Stimulated activated CD4-positive, alpha-beta T cell treated with anti-CD3 and anti-CD28 coated beads, Interleukin-12 subunit alpha, Interleukin-12 subunit beta, amount 100 ng/mL, for 24 hours (primary cell): Measurements from ENCODE around the gene ZNF860.
A peak's percentile ranks its signal among the peaks of the same experiment; 100 is the strongest.
"Not testable (repeated sequence)": the region's sequence is repeated elsewhere in the genome, so short reads cannot be mapped to it uniquely, and the experiment has no call there.

Source experiments
- DNase-seq, 2 experiments: peaks; one replicate each; pipeline ENCODE4 v3.0.0-alpha.2; 2020; ENCODE audit warnings: low read depth in 2 of 2

ZNF860 gene

DNA sequence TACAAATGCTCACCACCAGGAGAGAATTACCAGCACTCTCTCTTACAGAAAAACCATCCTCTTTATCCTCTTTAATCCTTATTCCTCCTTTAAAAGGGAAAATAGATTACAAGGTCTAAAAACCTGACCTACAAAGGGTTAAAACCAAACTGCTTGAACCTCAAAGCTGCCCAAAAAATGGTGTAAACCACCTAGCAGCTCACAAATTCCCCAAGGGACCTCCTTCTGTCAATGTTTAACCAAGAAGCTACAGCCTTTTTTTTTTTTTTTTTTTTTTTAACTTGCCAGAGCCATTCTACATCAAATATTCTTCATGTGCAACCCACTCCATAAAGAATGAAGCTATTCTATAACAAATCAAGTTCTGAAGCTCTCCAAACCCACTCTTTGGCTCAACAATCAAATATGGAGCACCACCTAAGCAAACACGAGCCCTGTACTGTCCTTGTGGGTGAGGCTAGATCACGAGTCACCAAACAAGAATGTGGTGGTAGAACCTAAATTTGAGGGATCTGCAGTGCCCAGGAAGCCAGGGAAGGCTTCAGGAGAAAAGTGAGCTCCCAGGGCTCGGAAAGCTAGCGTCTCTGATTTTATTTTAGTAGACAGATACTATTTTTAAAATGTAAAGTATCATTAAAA, 20.6 kb upstream of the ZNF860 start:
- DNase-seq, result no peak

DNA sequence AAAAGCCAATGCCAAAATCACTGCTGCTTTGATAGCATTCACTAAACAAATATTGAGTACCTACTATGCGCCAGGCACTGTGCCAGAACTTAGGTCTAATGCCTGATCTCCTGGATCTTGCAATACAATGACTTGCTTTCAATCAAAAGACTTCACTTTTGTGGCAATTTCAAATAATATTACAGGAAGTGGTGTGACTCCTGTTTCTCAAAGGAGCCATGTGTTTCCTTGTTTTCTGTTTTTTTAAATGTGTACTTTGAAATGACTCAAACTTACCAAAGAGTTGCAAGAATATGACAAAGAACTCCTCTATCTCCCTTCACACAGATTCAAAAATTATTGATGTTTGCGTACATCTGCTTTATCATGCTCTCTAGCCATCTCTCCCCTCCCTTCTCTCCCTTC, 18.7 kb upstream of the ZNF860 start:
- no peak for DNase-seq

DNA sequence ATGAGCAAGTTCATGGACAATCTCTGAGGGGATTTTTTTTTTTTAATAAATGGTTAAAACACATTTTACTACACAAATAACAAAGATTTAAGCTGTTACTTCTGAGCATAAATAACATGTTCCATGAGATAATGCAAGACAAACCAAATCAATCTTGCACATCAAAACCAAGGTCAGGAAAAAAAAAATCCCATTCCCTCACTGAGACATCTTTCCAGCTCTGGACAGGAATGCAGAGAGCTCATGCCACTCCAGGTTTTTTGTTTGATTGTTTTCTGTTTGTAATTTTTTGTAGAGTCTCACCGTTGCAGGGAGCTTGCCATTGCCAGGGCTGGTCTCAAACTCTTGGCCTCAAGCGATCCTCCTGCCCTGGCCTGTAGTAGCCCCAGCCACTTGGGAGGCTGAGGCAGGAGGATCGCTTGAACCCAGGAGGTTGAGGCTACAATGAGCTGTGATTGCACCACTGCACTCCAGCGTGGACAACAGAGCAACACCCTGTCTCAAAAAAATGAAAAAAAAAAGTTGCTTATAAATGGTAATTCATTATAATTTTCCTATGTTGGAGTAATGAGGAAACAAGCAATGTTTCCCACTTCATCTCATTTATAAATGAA, 14.5 kb upstream of the ZNF860 start:
- no peak for DNase-seq

DNA sequence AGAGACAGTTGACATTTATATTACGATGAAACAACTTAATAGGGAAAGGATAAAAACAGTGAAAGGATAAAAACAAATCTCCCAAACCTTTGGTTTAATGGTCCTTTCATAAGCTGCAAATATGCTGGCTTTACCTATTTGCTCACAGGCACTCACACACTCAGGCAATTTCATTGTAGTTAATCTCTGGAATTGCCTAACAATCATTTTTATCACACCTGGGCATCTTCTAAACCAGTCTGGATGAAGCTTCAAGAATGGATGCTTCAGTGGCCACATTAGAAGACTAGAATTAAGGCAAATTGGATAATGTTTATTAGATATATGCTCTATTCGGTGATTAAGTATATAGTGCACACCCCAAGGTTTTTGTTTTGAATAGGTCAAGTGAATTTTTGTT, 14.0 kb upstream of the ZNF860 start:
- no peak for DNase-seq

DNA sequence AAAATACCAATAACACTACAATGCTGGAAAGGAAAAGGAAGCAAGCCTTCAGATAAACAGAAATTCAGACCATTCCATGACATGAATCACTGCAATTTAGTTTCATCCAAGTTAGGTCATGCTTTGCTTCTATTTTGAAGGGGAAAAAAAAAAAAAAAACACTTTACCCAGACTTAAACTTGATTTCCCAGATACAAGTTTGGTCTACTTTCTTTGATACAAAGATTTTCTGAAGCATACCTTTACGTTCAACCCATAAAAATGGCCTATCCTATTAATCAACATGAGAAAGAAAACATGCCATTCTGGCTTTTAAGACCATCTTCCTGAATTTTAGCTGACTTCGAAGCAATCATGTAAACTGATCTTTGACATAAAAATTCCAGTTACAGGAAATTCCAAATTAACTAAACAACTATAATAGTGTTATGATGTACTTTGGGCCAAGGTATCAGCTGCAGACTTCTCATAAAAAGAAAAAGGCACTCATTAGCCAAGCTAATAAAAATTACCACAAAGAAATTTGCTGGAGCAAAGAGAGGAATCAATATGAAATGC, 13.1 kb upstream of the ZNF860 start:
- DNase-seq, result no peak

DNA sequence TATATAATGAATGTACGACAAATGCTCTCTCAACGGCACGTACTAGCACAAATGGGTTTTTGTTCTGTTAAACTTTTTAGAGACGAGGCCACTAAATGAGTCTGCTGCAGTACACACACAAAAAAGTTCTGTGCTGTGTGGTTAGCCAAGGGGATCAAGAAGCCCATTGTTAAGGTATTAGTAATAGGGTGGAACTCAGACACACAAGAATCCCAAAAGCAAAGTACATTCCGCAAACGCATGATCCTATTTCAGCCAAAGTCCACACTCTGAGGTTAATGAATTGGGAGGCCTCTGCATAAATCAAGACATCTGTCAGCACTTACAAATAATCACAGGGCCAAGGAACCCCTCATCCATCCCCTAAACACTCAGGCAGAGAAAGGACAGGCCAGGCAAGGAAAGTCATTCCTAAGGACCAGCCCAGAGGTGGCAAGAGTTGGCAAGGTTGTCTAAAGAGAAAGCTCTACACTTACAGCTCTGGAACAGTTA, 12.6 kb upstream of the ZNF860 start:
- DNase-seq, result no peak

DNA sequence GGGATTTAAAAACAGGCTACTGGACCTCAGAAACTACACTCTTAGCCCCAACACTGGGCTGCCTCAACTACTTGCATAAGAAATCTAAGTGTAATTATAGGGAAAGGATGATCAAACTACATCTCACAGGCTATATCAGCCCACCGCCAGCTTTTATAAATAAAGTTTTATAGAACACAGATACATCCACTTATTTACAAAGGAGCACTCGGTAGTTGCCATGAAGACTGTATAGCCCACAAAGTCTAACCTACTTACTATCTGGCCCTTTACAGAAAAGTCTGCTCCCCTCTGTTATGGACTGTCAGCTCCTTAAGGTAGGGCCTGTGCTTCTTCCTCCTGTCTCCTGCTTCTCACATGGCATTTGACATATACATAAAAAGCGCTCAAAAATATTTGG, 9.9 kb upstream of the ZNF860 start:
- no peak for DNase-seq

DNA sequence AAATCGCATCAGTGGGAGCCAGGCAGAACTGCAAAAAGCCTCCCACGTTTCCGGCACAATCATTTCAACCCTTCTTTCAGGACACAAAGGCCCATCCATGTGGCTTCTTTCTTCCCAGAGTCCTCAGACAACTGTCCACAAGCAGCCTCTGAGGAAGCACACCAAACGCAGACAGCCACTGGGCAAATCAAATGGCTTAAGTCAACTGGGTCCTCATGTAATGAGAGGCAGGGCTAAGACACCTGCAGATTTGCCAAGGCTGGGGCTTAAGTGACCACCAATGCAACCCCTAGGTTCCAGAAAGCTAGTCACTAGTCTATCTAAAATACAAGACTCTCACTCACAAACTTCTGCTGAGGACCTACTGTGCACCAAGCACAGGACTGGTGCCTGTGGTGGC, 8.5 kb upstream of the ZNF860 start:
- no peak for DNase-seq

DNA sequence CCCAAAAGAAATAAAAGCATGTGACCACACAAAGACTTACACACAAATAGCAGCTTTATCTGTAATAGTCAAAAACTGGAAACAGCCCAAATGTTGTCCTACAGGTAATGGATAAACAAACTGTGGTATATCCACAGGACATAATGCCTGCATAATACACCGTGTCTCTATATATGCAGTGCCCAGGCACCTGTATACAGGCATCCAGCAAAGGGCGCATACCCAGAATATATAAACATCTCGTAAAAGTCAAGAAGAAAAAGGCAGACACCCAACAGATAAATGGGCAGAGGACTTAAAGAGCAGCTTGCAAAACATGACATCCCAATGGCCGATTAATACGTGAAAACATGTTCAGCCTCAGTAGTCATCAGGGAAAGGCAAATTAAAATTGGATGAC, 7.7 kb upstream of the ZNF860 start:
- no peak for DNase-seq

DNA sequence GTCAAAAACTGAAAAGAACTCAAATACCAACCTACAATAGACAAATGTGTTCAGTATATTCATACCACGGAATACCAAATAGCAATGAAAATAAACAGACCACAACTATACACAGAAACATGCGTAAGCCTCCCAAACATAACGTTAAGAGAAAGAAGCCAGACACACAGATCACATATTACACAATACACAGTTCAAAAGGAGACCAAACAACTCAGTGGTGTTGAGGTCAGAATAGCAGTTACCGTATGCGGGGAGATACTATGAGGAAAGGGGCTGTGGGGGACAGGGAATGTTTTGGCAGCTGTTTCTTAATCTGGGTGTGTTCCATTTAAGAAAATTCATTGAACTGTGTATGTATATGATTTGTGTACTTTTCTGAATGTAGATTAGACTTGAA, 7.1 kb upstream of the ZNF860 start:
- DNase-seq, result no peak

DNA sequence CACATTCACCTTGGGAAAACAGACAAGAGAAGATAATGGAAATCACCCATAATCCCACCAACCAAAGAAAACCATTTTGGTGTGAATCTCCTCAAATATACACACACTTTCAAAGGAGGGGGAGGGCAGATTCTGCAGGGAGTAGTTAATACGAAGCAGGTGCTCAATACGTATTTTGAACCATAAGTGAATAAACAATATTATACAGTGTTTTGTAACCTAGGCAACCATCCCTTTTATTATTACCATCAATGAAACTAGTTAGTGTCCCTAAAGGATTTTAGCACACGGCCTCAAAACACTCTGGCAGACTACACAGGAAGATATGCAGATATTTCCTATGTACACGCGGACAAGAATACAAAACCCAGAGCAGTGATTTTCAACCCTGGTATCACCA, 6.6 kb upstream of the ZNF860 start:
- DNase-seq, result no peak

DNA sequence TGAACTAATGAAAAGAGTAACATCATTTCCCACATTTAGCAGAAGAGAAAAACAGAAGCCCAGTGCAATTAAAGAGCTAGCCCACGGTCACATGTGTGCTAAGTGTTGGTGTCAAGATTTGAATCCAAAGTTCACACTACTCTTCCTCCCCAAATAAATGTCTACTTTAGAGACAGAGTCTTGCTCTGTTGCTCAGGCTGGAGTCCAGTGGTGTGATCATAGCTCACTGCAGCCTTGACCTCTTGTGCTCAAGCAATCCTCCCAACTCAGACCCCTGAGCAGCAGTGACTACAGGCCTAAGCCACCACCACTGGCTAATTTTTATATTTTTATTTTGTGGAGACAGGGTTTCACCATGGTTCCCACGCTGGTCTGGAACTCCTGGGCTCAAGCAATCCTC, 5.2 kb upstream of the ZNF860 start:
- DNase-seq, result no peak

DNA sequence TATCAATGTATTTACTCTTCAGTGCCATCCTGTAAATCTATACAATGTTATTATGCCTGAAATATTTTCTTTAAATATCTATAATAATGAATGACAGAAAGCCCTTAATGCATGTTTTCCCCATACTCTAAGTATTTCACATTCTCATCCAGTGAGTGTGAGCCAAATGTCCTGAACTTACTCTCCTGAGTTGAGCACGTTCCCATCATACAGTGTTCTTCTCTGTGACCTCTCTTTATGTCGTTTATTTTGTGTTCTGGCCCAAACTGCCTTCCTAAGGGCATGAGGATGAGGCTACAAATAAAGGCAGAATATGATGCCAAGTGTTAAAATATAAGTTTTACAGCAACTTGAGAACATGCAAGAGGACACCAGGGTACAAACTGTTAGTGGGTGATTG, 3.8 kb upstream of the ZNF860 start:
- DNase-seq, result no peak

DNA sequence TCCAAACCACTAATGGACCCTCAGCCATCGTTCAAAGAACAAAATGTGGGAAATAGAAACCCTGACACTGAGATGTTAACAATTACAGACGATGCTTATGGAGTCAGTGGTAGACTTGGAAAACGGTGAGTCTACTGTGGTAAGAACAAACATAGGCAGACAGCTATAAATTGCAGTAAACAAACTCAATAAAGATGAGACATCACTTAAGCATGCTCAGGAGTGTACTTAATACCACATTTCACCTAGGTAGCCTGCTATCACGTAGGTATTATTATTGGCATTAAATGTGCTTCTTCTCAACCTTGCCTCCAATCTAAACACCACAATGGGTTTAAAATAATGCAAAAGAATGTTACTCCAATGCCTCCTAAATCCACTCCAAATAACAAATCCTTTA, 3.0 kb upstream of the ZNF860 start:
- no peak for DNase-seq

DNA sequence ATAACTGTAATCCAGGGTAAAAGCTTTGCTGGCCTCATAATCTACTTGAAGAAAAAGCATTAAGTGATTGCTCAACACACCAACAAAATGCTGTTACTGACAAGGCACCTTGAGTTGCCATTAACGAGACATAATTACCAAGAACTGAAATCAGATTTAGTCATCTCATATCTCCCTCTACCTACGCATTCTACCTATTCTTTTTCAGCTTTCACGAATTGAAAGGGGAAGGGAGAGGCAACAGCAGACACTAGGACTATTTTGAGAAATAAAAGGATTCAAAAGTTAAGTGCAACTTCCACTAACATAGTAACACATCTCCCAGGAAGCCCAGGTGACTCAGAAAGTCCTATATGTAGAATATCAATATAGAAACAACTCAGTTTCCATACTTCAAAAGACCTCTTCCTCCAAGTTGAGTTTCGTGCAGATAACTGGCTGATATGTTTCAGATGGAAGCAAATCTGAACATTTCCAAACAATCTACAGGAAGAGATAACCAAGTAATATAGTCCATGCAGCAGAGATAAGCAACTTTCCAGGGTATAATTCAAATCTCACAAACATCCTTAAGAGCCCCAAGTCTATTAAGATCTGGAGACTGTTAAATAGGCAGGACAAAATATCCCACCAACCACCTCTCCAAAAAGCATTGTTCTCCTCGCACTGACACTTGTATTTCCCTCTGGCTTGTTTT, 2.4 kb upstream of the ZNF860 start:
- no peak for DNase-seq

DNA sequence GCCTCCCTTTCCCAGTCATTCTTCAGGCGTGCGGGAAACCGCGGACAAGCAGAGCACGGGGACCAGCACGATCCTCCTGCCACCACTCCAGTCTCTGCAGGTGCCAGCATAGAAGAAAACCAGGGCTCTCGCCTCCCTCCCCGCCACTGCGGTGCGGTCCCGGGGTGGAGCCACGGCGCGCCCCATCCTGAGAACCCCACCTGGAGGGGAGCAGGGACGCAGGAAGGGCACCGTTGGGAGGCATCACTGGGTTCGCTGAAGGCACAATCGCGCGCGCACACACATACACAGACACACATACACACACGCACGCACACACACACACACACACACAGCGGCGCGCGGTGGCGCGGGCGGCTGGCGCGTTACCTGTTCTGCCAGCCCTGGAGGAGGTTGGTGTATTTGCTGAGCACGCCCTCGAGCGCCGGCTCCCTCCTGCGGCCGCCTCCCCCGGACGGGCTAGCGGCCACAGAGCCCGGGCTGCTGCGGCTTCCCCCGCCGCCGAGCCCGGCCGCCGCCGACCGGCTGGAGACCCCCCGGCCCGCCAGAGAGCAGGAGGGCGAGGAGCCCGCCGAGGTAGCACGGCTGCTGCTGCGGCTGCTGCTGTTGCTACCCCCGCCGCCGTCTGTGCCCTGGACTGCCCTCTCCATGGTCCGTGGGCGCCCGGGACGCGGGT, 882 bp upstream of the ZNF860 start:
- peak in 1 of 2 experiments; percentile 33 for DNase-seq

DNA sequence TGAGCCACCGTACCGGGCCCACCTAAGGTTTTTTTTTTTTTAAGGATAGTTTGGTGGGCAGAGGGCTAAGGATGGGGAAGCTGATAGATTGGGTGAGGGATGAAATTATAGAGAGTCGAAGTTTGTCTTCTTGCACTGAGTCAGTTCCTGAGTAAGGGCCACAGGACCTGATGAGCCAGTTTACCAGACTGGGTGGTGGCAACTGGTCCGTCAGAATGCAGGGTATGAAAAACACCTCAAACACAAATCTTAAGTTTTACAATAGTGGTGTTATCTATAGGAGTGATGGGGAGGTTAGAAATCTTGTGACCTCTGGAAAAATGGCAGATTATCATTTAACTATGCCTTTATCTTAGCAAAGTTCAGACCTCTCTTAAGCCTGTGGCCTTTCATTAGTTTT, 2.8 kb downstream of the ZNF860 start:
- no peak for DNase-seq

DNA sequence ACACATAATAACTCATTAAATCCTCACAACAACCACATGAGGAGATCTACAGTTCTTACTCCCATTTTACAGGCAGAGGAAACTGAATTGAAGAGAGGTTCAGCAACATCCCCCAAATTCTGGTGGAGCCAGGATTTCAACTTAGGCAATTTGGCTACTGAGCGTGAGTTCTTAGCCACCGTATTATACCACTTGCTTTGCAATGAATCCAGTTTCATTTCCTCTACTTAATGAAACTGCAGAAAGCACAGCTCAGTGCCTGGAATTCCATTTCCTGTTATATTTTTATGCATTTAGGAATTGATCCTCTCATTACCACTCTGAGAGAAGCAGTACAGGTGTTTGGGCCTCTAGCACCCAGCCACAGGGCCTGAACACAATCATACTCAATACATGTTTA, 4.3 kb downstream of the ZNF860 start:
- DNase-seq, result no peak

DNA sequence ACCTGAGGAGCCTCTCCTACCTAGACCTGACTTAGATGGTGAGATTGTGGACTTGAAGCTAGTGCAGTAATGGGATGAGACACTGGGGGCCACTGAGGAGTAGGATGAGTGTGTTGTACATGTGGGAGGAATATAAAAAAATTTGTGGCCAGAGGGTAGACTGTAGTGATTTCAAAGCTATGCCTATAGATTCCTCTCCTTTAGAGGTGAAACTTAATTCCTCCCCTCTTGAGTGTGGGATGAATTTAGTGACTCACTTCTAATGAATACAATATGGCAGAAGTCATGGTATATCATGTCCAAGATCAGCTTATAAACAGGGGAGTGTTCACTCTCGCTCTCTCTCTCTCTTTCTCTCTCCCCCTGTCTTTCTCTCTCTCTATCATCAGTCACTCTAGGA, 6.7 kb downstream of the ZNF860 start:
- DNase-seq, result no peak

DNA sequence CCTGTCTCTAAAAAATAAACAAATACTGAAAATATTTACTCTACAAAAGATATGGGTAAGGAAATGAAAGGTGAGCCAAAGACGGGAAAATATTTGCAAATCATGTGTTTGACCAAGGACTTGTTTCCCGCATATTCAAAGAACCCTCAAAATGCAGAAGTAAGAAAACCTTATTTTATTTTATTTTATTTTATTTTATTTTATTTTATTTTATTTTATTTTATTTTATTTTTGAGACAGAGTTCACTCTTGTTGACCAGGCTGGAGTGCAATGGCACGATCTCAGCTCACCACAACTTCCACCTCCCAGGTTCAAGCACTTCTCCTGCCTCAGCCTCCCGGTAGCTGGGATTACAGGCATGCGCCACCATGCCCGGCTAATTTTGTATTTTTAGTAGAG, 11.4 kb downstream of the ZNF860 start:
- not testable (repeated sequence) for DNase-seq

DNA sequence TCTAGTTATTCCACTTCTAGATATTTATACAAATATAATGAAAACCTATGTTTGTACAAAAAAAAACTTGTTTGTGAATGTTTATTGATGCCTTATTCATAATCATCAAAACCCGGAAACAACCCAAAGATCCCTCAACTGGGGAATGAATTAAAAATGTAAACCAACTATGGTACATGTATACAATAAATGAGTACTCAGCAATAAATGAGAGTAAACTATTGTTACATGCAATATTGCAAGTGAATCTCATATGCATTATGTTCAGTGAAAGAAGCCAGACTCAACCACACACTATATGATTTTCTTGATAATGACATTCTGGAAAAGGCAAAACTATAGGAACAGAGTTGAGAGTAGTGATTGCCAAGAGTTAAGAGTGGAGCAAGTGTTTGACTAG, 12.3 kb downstream of the ZNF860 start:
- no peak for DNase-seq

DNA sequence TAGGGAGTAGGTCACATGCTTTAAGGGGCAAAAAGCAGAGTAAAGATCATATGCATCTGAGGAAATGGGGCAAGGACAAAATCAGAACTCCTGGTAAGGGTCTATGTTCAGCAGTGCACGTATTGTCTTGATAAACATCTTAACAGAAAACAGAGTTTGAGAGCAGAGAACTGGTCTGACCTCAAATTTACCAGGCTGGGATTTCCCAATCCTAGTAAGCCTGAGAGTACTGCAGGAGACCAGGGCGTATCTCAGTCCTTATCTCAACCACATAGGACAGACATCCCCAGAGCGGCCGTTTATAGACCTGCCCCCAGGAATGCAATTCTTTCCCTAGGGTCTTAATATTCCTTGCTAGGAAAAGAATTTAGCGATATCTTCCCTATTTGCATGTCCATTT, 13.5 kb downstream of the ZNF860 start:
- DNase-seq, result not testable (repeated sequence)
